Muscle layer of colon (tissue), 2 donors: ENCODE results near the gene CACHD1.

ENCODE experiments used
- H3K27ac ChIP-seq: one replicate; pipeline ENCODE4 v1.7.0; 2013; ENCODE audit warnings: low read depth, mild to moderate bottlenecking, low read length, moderate library complexity
- H3K27me3 ChIP-seq, 2 donors: one replicate each; pipeline ENCODE4 v1.7.0; 2013; ENCODE audit warnings: low read length in 2 of 2, mild to moderate bottlenecking in 2 of 2; ENCODE audit not compliant: insufficient read depth in 2 of 2, control insufficient read depth in 1 of 2
- H3K36me3 ChIP-seq: one replicate; pipeline ENCODE4 v1.7.0; 2013; ENCODE audit warnings: mild to moderate bottlenecking, low read length; ENCODE audit not compliant: insufficient read depth
- H3K4me1 ChIP-seq: one replicate; pipeline ENCODE4 v1.7.0; 2013; ENCODE audit warnings: mild to moderate bottlenecking, low read length; ENCODE audit not compliant: insufficient read depth
- H3K4me3 ChIP-seq, 2 donors: one replicate each; pipeline ENCODE4 v1.7.0; 2013; ENCODE audit warnings: low read length in 2 of 2, low read depth in 1 of 2, mild to moderate bottlenecking in 1 of 2, moderate library complexity in 1 of 2
- H3K9ac ChIP-seq: one replicate; pipeline ENCODE4 v1.7.0; 2013; ENCODE audit warnings: low read length
- H3K9me3 ChIP-seq: one replicate; pipeline ENCODE4 v1.7.0; 2013; ENCODE audit warnings: mild to moderate bottlenecking, low read length
- donor health status: abdominal sarcoma.
- donor health status: Adenocarcinoma of cecum.

The CACHD1 gene

GRCh38 chr1:64469977-64470664, at the start of gene CACHD1:
Gene CACHD1, plus strand, starts transcription at chr1:64470129. Its CDS starts 616 bp downstream, at chr1:64470745.
- peak within 1 kb of the TSS; percentile 58 to 73 for H3K4me3 ChIP-seq
- peaks cover 8% of the 10 kb centered on the region for H3K4me1 ChIP-seq
- H3K36me3 ChIP-seq: no peaks in the 10 kb centered on the region
- H3K9me3 ChIP-seq: no peaks in the 10 kb centered on the region
- no peak within 1 kb of the TSS for H3K9ac ChIP-seq
- peaks cover 0 to 8% of the 10 kb centered on the region in 2 donors for H3K27me3 ChIP-seq
- peak within 1 kb of the TSS; percentile 61 for H3K27ac ChIP-seq

- H3K9ac ChIP-seq: no peak overlapping the region
- no peaks in the 10 kb centered on the region for H3K9me3 ChIP-seq
- no peak overlapping the region for H3K27ac ChIP-seq
- H3K4me1 ChIP-seq: no peaks in the 10 kb centered on the region
- H3K4me3 ChIP-seq: no peak overlapping the region
- no peaks in the 10 kb centered on the region for H3K36me3 ChIP-seq
- no peaks in the 10 kb centered on the region for H3K27me3 ChIP-seq
These were observed 48.6 kb upstream of the CACHD1 start for GRCh38 chr1:64421377-64421776.

GRCh38 chr1:64423526-64423925, 46.4 kb upstream of the CACHD1 start:
- H3K4me3 ChIP-seq: no peak overlapping the region
- no peaks in the 10 kb centered on the region for H3K4me1 ChIP-seq
- no peak overlapping the region for H3K9ac ChIP-seq
- no peaks in the 10 kb centered on the region for H3K9me3 ChIP-seq
- H3K27ac ChIP-seq: no peak overlapping the region
- no peaks in the 10 kb centered on the region for H3K27me3 ChIP-seq
- no peaks in the 10 kb centered on the region for H3K36me3 ChIP-seq

GRCh38 chr1:64424412-64424811, 45.5 kb upstream of the CACHD1 start:
- Histone ChIP-seq H3K4me3 (no peak overlapping the region), H3K27me3 (no peaks in the 10 kb centered on the region), H3K9me3 (no peaks in the 10 kb centered on the region), H3K4me1 (no peaks in the 10 kb centered on the region), H3K36me3 (no peaks in the 10 kb centered on the region), H3K27ac (no peak overlapping the region), H3K9ac (no peak overlapping the region)

- no peaks in the 10 kb centered on the region for H3K9me3 ChIP-seq
- H3K4me1 ChIP-seq: no peaks in the 10 kb centered on the region
- no peak overlapping the region for H3K27ac ChIP-seq
- no peaks in the 10 kb centered on the region for H3K27me3 ChIP-seq
- no peak overlapping the region for H3K9ac ChIP-seq
- H3K36me3 ChIP-seq: no peaks in the 10 kb centered on the region
- no peak overlapping the region for H3K4me3 ChIP-seq
These were observed 44.4 kb upstream of the CACHD1 start for GRCh38 chr1:64425521-64425920.

- Histone ChIP-seq H3K27me3 (no peaks in the 10 kb centered on the region), H3K4me3 (no peak overlapping the region), H3K9me3 (no peaks in the 10 kb centered on the region), H3K9ac (no peak overlapping the region), H3K27ac (no peak overlapping the region), H3K36me3 (no peaks in the 10 kb centered on the region), H3K4me1 (no peaks in the 10 kb centered on the region)
These were observed 43.2 kb upstream of the CACHD1 start for GRCh38 chr1:64426681-64427080.

GRCh38 chr1:64427879-64428278, 42.0 kb upstream of the CACHD1 start:
- Histone ChIP-seq H3K9me3 (no peaks in the 10 kb centered on the region), H3K27ac (no peak overlapping the region), H3K36me3 (no peaks in the 10 kb centered on the region), H3K27me3 (no peaks in the 10 kb centered on the region), H3K4me1 (no peaks in the 10 kb centered on the region), H3K4me3 (no peak overlapping the region), H3K9ac (no peak overlapping the region)

GRCh38 chr1:64433308-64433707, 36.6 kb upstream of the CACHD1 start:
- no peaks in the 10 kb centered on the region for H3K36me3 ChIP-seq
- H3K9me3 ChIP-seq: no peaks in the 10 kb centered on the region

GRCh38 chr1:64433747-64434146, 36.2 kb upstream of the CACHD1 start:
- no peaks in the 10 kb centered on the region for H3K27me3 ChIP-seq
- no peaks in the 10 kb centered on the region for H3K36me3 ChIP-seq
- no peak overlapping the region for H3K27ac ChIP-seq
- no peaks in the 10 kb centered on the region for H3K9me3 ChIP-seq
- H3K4me1 ChIP-seq: no peaks in the 10 kb centered on the region
- H3K4me3 ChIP-seq: no peak overlapping the region
- H3K9ac ChIP-seq: no peak overlapping the region

More at GRCh38 chr1:64433308-64433707, 36.6 kb upstream of the CACHD1 start:
- Histone ChIP-seq H3K4me3 (no peak overlapping the region), H3K4me1 (no peaks in the 10 kb centered on the region), H3K27me3 (no peaks in the 10 kb centered on the region), H3K9ac (no peak overlapping the region), H3K27ac (no peak overlapping the region)

GRCh38 chr1:64435000-64435399, 34.9 kb upstream of the CACHD1 start:
- H3K27ac ChIP-seq: no peak overlapping the region
- no peak overlapping the region for H3K9ac ChIP-seq
- H3K27me3 ChIP-seq: no peaks in the 10 kb centered on the region
- no peaks in the 10 kb centered on the region for H3K9me3 ChIP-seq
- H3K4me1 ChIP-seq: no peaks in the 10 kb centered on the region
- no peaks in the 10 kb centered on the region for H3K36me3 ChIP-seq
- H3K4me3 ChIP-seq: no peak overlapping the region

GRCh38 chr1:64437453-64437852, 32.5 kb upstream of the CACHD1 start:
- no peaks in the 10 kb centered on the region for H3K27me3 ChIP-seq
- H3K9me3 ChIP-seq: no peaks in the 10 kb centered on the region
- no peak overlapping the region for H3K27ac ChIP-seq
- H3K9ac ChIP-seq: no peak overlapping the region
- no peak overlapping the region for H3K4me3 ChIP-seq
- H3K4me1 ChIP-seq: no peaks in the 10 kb centered on the region
- no peaks in the 10 kb centered on the region for H3K36me3 ChIP-seq

GRCh38 chr1:64440183-64440826, 29.6 kb upstream of the CACHD1 start:
- no peaks in the 10 kb centered on the region for H3K9me3 ChIP-seq
- no peak overlapping the region for H3K9ac ChIP-seq
- H3K27me3 ChIP-seq: no peaks in the 10 kb centered on the region
- no peak overlapping the region for H3K27ac ChIP-seq
- H3K36me3 ChIP-seq: no peaks in the 10 kb centered on the region
- no peaks in the 10 kb centered on the region for H3K4me1 ChIP-seq
- no peak overlapping the region for H3K4me3 ChIP-seq
